A673 (cell line): ENCODE measurements around the gene ENDOD1. TPM values are rescaled to one million over a fixed set of nuclear protein-coding genes. Genes with fewer than 3 reads are reported as not detected.

Experiments
- BruUV-seq: library from RNA; stranded (reverse); fragments of 400-500 nt; replicated peaks from 2 replicates; lab custom pipeline; 2021; lab: Mats Ljungman, UMichigan
- CTCF ChIA-PET: fragments of 300-600 bp; sonication (Branson Sonifier 250); formaldehyde crosslinking; loops from one replicate; lab custom pipeline; 2022; ENCODE audit warnings: antibody characterized with exemption; lab: Charles Lee
- POLR2A ChIA-PET: fragments of 300-600 bp; sonication (Branson Sonifier 250); formaldehyde crosslinking; loops from one replicate; lab custom pipeline; 2022; ENCODE audit warnings: antibody characterized with exemption; ENCODE audit not compliant: low non-redundant PET; lab: Charles Lee
- DNase-seq: peaks from one replicate; pipeline ENCODE4 v3.0.0-alpha.2; 2015; ENCODE audit warnings: low spot score
- H3K27ac ChIP-seq: fragments of 200-600 bp; sonication (generic); 2 replicates; pipeline ENCODE4 v1.5.1; 2016; ENCODE audit warnings: mixed run types, low read depth, mild to moderate bottlenecking, mixed read lengths, antibody characterized with exemption, low read length; ENCODE audit not compliant: poor library complexity, severe bottlenecking
- H3K27me3 ChIP-seq: fragments of 200-600 bp; sonication (generic); replicated peaks from 2 replicates; pipeline ENCODE4 v1.6.1; 2017; ENCODE audit warnings: mixed run types, low read depth, mild to moderate bottlenecking, mixed read lengths, antibody characterized with exemption, low read length; ENCODE audit not compliant: insufficient read depth, poor library complexity
- H3K36me3 ChIP-seq: fragments of 200-600 bp; sonication (generic); 2 replicates; pipeline ENCODE4 v1.6.1; 2016; ENCODE audit warnings: mixed run types, mild to moderate bottlenecking, mixed read lengths, antibody characterized with exemption, low read length; ENCODE audit not compliant: insufficient read depth, poor library complexity, severe bottlenecking
- H3K4me1 ChIP-seq: fragments of 200-600 bp; sonication (generic); 2 replicates; pipeline ENCODE4 v1.6.1; 2017; ENCODE audit warnings: mixed run types, mild to moderate bottlenecking, mixed read lengths, antibody characterized with exemption, low read length; ENCODE audit not compliant: insufficient read depth, poor library complexity, severe bottlenecking
- H3K4me3 ChIP-seq: fragments of 200-600 bp; sonication (generic); 2 replicates; pipeline ENCODE4 v1.5.1; 2016; ENCODE audit warnings: low read depth, mixed run types, mild to moderate bottlenecking, mixed read lengths, low read length; ENCODE audit not compliant: poor library complexity, severe bottlenecking
- H3K9me3 ChIP-seq: fragments of 200-600 bp; sonication (generic); 2 replicates; pipeline ENCODE4 v1.6.1; 2016; ENCODE audit warnings: mixed run types, low read depth, mild to moderate bottlenecking, mixed read lengths, antibody characterized with exemption, low read length; ENCODE audit not compliant: poor library complexity, severe bottlenecking
- CTCF ChIP-seq: fragments of 300-800, 200-600 bp; sonication (generic); conservative IDR thresholded peaks from 2 replicates; pipeline ENCODE4 v1.5.1; 2017; ENCODE audit warnings: low read depth, mild to moderate bottlenecking, antibody characterized with exemption, low read length, moderate library complexity, mixed read lengths
- EZH2 ChIP-seq: fragments of 200-600 bp; sonication (generic); IDR thresholded peaks from 2 replicates; pipeline ENCODE4 v1.6.1; 2017; ENCODE audit warnings: borderline replicate concordance, low read depth, mild to moderate bottlenecking, mixed read lengths, antibody characterized with exemption, low read length; ENCODE audit not compliant: poor library complexity, severe bottlenecking
- intact Hi-C: fragments of 100-400 bp; cut with micrococcal nuclease; formaldehyde crosslinking; loops from one replicate; pipeline ENCODE4 v1.10.0; 2022; ENCODE audit not compliant: unreplicated experiment
- total RNA-seq: library from RNA; stranded (reverse); gene quantifications from 2 replicates; pipeline ENCODE4 v1.2.3, GENCODE V29; 2021

ENDOD1 gene
- total RNA-seq, 1 experiment from 2014 or later, result 7.3 TPM

- no TSS peak for BruUV-seq
- intact Hi-C loops, result no loop called here
- Histone ChIP-seq H3K9me3 (no peaks in the 10 kb centered on the region), H3K27ac (no peak overlapping the region), H3K4me1 (no peaks in the 10 kb centered on the region), H3K27me3 (no peaks in the 10 kb centered on the region), H3K4me3 (no peak overlapping the region), H3K36me3 (no peaks in the 10 kb centered on the region)
- ChIA-PET POLR2A (no interaction called here), CTCF (no interaction called here)
- TF ChIP-seq CTCF, result no peak
- TF ChIP-seq EZH2, result no peak
- no peak for DNase-seq
Observed at GRCh38 chr11:95156916-95157541, 67.4 kb downstream of the ENDOD1 start.

GRCh38 chr11:95157824-95158223 is 68.2 kb downstream of the ENDOD1 start:
- CTCF ChIA-PET, result no interaction called here

DNA sequence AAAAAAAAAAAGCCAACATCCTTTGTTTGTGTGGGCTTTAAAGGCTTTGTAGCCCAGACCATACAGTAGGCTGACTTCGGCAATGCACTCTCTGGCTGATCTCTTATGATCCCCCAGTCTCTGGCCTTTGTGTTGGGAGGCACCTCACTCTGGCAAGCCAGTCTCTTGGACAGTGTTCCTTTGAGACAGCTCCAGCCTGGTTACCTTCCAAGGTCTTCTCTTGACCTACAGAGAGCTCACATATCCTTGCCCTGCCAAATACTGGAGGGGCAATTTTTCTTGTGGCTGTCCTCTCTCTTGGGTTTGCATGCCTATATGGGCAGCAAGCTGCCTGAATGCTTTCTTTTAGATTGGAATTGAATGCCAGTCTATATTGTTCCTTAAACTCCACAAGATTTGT is 71.6 kb downstream of the ENDOD1 start:
- no peak for TF ChIP-seq CTCF
- TF ChIP-seq EZH2, result no peak
- BruUV-seq, result no TSS peak
- Histone ChIP-seq H3K27ac (no peak overlapping the region), H3K36me3 (no peaks in the 10 kb centered on the region), H3K4me3 (no peak overlapping the region), H3K9me3 (no peaks in the 10 kb centered on the region), H3K27me3 (no peaks in the 10 kb centered on the region), H3K4me1 (no peaks in the 10 kb centered on the region)
- POLR2A ChIA-PET, result no interaction called here
- intact Hi-C loops, result no loop called here
- no peak for DNase-seq
- CTCF ChIA-PET, result no interaction called here

More at GRCh38 chr11:95157824-95158223, 68.2 kb downstream of the ENDOD1 start:
- no peak for DNase-seq
- Histone ChIP-seq H3K27ac (no peak overlapping the region), H3K4me1 (no peaks in the 10 kb centered on the region), H3K27me3 (no peaks in the 10 kb centered on the region), H3K9me3 (no peaks in the 10 kb centered on the region), H3K4me3 (no peak overlapping the region), H3K36me3 (no peaks in the 10 kb centered on the region)
- no TSS peak for BruUV-seq
- intact Hi-C loops, result no loop called here
- POLR2A ChIA-PET, result no interaction called here
- no peak for TF ChIP-seq EZH2
- TF ChIP-seq CTCF, result no peak
